IMR-90 (cell line): ENCODE data around the gene CPO. TPM values are rescaled to one million over a fixed set of nuclear protein-coding genes. Genes with fewer than 3 reads are reported as not detected.

Experiments
- ATAC-seq: fragments of 200-7000 bp; cut with Tn5 transposase; 2 replicates; pipeline ENCODE4 v1.9.1; 2020; ENCODE audit warnings: low read depth, mild to moderate bottlenecking, moderate library complexity
- BruUV-seq: library from RNA; stranded (reverse); fragments of 400-500 nt; replicated peaks from 2 replicates; lab custom pipeline; 2021; lab: Mats Ljungman, UMichigan
- CTCF ChIA-PET: fragments of 300-600 bp; formaldehyde crosslinking; extraction: SDS; loops from one replicate; lab custom pipeline; 2021; ENCODE audit warnings: antibody characterized with exemption; lab: Yijun Ruan, JAX
- POLR2A ChIA-PET: fragments of 300-600 bp; sonication (Branson Sonifier 250); formaldehyde crosslinking; loops from one replicate; lab custom pipeline; 2022; ENCODE audit warnings: antibody characterized with exemption; ENCODE audit not compliant: unreplicated experiment; lab: Charles Lee
- DNase-seq: peaks from one replicate; pipeline ENCODE4 v3.0.0; 2013
- H2AFZ ChIP-seq: replicated peaks from 2 replicates; pipeline ENCODE3; 2013; ENCODE audit warnings: low read length, mild to moderate bottlenecking; ENCODE audit not compliant: poor library complexity
- H2AK5ac ChIP-seq: 2 replicates; pipeline ENCODE4 v1.6.1; 2013; ENCODE audit warnings: low read depth, low read length, inconsistent platforms
- H2AK9ac ChIP-seq: replicated peaks from 2 replicates; pipeline ENCODE3; 2013; ENCODE audit warnings: mild to moderate bottlenecking, low read depth, low read length, moderate library complexity; ENCODE audit not compliant: poor library complexity
- H2BK120ac ChIP-seq: 2 replicates; pipeline ENCODE4 v1.6.1; 2013; ENCODE audit warnings: low read depth, low read length, inconsistent platforms
- H2BK15ac ChIP-seq: 3 replicates; pipeline ENCODE4 v1.6.1; 2013; ENCODE audit warnings: low read depth, low read length, inconsistent platforms
- H2BK20ac ChIP-seq: 2 replicates; pipeline ENCODE4 v1.6.1; 2013; ENCODE audit warnings: low read depth, mild to moderate bottlenecking, inconsistent platforms, low read length, moderate library complexity
- H2BK5ac ChIP-seq: 2 replicates; pipeline ENCODE4 v1.6.1; 2013; ENCODE audit warnings: mild to moderate bottlenecking, low read depth, low read length, inconsistent platforms; ENCODE audit not compliant: poor library complexity, severe bottlenecking
- H3K14ac ChIP-seq: replicated peaks from 2 replicates; pipeline ENCODE4 v1.6.1; 2013; ENCODE audit warnings: low read depth, low read length, inconsistent platforms
- H3K18ac ChIP-seq: 2 replicates; pipeline ENCODE4 v1.6.1; 2013; ENCODE audit warnings: low read depth, low read length, control low read depth
- H3K23ac ChIP-seq: 2 replicates; pipeline ENCODE4 v1.6.1; 2013; ENCODE audit warnings: low read depth, low read length, inconsistent platforms
- H3K27ac ChIP-seq: 2 replicates; pipeline ENCODE4 v1.5.1; 2013; ENCODE audit warnings: mild to moderate bottlenecking, control low read depth, low read length; ENCODE audit not compliant: insufficient read depth
- H3K27me3 ChIP-seq: 2 replicates; pipeline ENCODE4 v1.6.1; 2013; ENCODE audit warnings: low read length; ENCODE audit not compliant: control insufficient read depth, insufficient read depth
- H3K36me3 ChIP-seq: 2 replicates; pipeline ENCODE4 v1.6.1; 2013; ENCODE audit warnings: low read length, mixed read lengths; ENCODE audit not compliant: control insufficient read depth, insufficient read depth
- H3K4ac ChIP-seq: 2 replicates; pipeline ENCODE4 v1.6.1; 2013; ENCODE audit warnings: low read depth, low read length, inconsistent platforms
- H3K4me1 ChIP-seq: 2 replicates; pipeline ENCODE4 v1.6.1; 2013; ENCODE audit warnings: low read length, mixed read lengths; ENCODE audit not compliant: control insufficient read depth, insufficient read depth
- H3K4me2 ChIP-seq: 2 replicates; pipeline ENCODE4 v1.6.1; 2013; ENCODE audit warnings: low read depth, mild to moderate bottlenecking, control low read depth, low read length, moderate library complexity
- H3K4me3 ChIP-seq: 2 replicates; pipeline ENCODE4 v1.5.1; 2013; ENCODE audit warnings: low read depth, mild to moderate bottlenecking, control low read depth, low read length, moderate library complexity; ENCODE audit not compliant: insufficient read depth
- H3K56ac ChIP-seq: 2 replicates; pipeline ENCODE4 v1.6.1; 2013; ENCODE audit warnings: low read length, inconsistent platforms; ENCODE audit not compliant: insufficient read depth; ENCODE audit errors: extremely low read depth
- H3K79me1 ChIP-seq, 2 experiments: 2 replicates each; pipeline ENCODE4 v1.6.1; 2013; ENCODE audit warnings: low read length in 2 of 2, inconsistent platforms in 1 of 2, low read depth in 1 of 2
- H3K9ac ChIP-seq: 2 replicates; pipeline ENCODE4 v1.6.1; 2013; ENCODE audit warnings: low read depth, low read length, control low read depth
- H3K9me1 ChIP-seq: 2 replicates; pipeline ENCODE4 v1.6.1; 2013; ENCODE audit warnings: low read length, inconsistent platforms; ENCODE audit not compliant: insufficient read depth
- H3K9me3 ChIP-seq: 2 replicates; pipeline ENCODE4 v1.6.1; 2013; ENCODE audit warnings: low read length; ENCODE audit not compliant: control insufficient read depth, insufficient read depth
- H4K20me1 ChIP-seq: 2 replicates; pipeline ENCODE4 v1.6.1; 2013; ENCODE audit warnings: low read length, inconsistent platforms; ENCODE audit not compliant: insufficient read depth
- H4K5ac ChIP-seq: 2 replicates; pipeline ENCODE4 v1.6.1; 2013; ENCODE audit warnings: mild to moderate bottlenecking, low read depth, low read length, control low read depth
- H4K8ac ChIP-seq, 2 experiments: 2 replicates each; pipeline ENCODE4 v1.6.1; 2013; ENCODE audit warnings: low read depth in 2 of 2, low read length in 2 of 2, control low read depth in 1 of 2, inconsistent platforms in 1 of 2
- H4K91ac ChIP-seq: 2 replicates; pipeline ENCODE4 v1.6.1; 2013; ENCODE audit warnings: low read depth, low read length, inconsistent platforms; ENCODE audit not compliant: insufficient read depth
- CHD1 ChIP-seq: IDR thresholded peaks from 2 replicates; pipeline ENCODE4 v1.6.1; 2012; ENCODE audit warnings: low read depth, low read length, improper control_type of control experiment
- CTCF ChIP-seq: conservative IDR thresholded peaks from 2 replicates; pipeline ENCODE4 v1.5.1; 2012; ENCODE audit warnings: mild to moderate bottlenecking, low read depth, low read length, improper control_type of control experiment
- ELK1 ChIP-seq: fragments of 150-350 bp; IDR thresholded peaks from 2 replicates; pipeline ENCODE4 v1.6.1; 2016; ENCODE audit warnings: low read depth, mild to moderate bottlenecking, low read length, moderate library complexity, borderline replicate concordance
- MXI1 ChIP-seq: IDR thresholded peaks from 2 replicates; pipeline ENCODE4 v1.6.1; 2012; ENCODE audit warnings: low read depth, mild to moderate bottlenecking, low read length, moderate library complexity, borderline replicate concordance
- NFE2L2 ChIP-seq: fragments of 150-350 bp; IDR thresholded peaks from 2 replicates; pipeline ENCODE4 v1.6.1; 2016; ENCODE audit warnings: low read depth, mild to moderate bottlenecking, low read length
- POLR2A ChIP-seq: IDR thresholded peaks from 2 replicates; pipeline ENCODE4 v1.6.1; 2012; ENCODE audit warnings: mild to moderate bottlenecking, low read depth, low read length
- RAD21 ChIP-seq: IDR thresholded peaks from 2 replicates; pipeline ENCODE4 v1.6.1; 2012; ENCODE audit warnings: low read length, improper control_type of control experiment
- RCOR1 ChIP-seq: IDR thresholded peaks from 2 replicates; pipeline ENCODE4 v1.6.1; 2012; ENCODE audit warnings: mild to moderate bottlenecking, low read length, improper control_type of control experiment; ENCODE audit not compliant: insufficient replicate concordance
- RFX5 ChIP-seq: IDR thresholded peaks from 2 replicates; pipeline ENCODE4 v1.8.0; 2012; ENCODE audit warnings: low read depth, mild to moderate bottlenecking, low read length, moderate library complexity
- SMC3 ChIP-seq: fragments of 150-350 bp; IDR thresholded peaks from 2 replicates; pipeline ENCODE4 v1.6.1; 2016; ENCODE audit warnings: low read depth, mild to moderate bottlenecking, antibody characterized with exemption, low read length, moderate library complexity
- WGBS, 2 experiments: methylation state at CpG; one replicate each; pipeline versions ENCODE4 v1.1.5 to v1.1.7; 2013; ENCODE audit warnings: missing lambda C conversion rate in 2 of 2; ENCODE audit not compliant: insufficient read length in 1 of 2; ENCODE audit errors: extremely low coverage in 2 of 2; 5-methylcytosine and 5-hydroxymethylcytosine counted together
- dilution Hi-C: fragments of 300-500 bp; cut with HindIII; formaldehyde crosslinking; loops from one replicate; pipeline ENCODE4 v1.14.3; 2018; ENCODE audit warnings: low sequenced_read_pairs; ENCODE audit not compliant: unreplicated experiment
- in situ Hi-C: fragments of 300-500 bp; cut with MboI; formaldehyde crosslinking; loops from 3 replicates; pipeline ENCODE4 v1.14.3; 2019; ENCODE audit warnings: low sequenced_read_pairs, inconsistent platforms, mixed read lengths
- intact Hi-C: fragments of 100-400 bp; cut with micrococcal nuclease; formaldehyde crosslinking; loops from 2 replicates; pipeline ENCODE4 v1.10.0; 2022
- polyA plus RNA-seq, 3 experiments: library from polyadenylated mRNA; depleted of rRNA; stranded (reverse); fragments of >200 nt; gene quantifications; 2 replicates each; pipeline ENCODE4 v1.2.3, GENCODE V29; 2012; ENCODE audit warnings: low replicate concordance in 1 of 3
- total RNA-seq: library from RNA; depleted of rRNA; stranded (reverse); fragments of >200 nt; gene quantifications from 2 replicates; pipeline ENCODE4 v1.2.3, GENCODE V29; 2012

The CPO gene
- total and polyA plus RNA-seq, 2 of the 4 experiments (the other 2 are of a cell fraction): not detected

- H2BK15ac ChIP-seq: no peak overlapping the region
- CTCF ChIA-PET: no interaction called here
- no TSS peak for BruUV-seq
- H4K8ac ChIP-seq: no peak overlapping the region
- no peak overlapping the region for H3K4me2 ChIP-seq
- no peak overlapping the region for H4K5ac ChIP-seq
- peaks cover 9% of the 10 kb centered on the region for H3K4me1 ChIP-seq
- dilution Hi-C loops (no loop called here), intact Hi-C loops (no loop called here), in situ Hi-C loops (no loop called here)
- H3K9me3 ChIP-seq: peaks cover 2% of the 10 kb centered on the region; the same call in 1 of the 2 replicates
- H3K27ac ChIP-seq: no peak overlapping the region
- H4K91ac ChIP-seq: no peak overlapping the region
- DNase-seq (peak; percentile 6), ATAC-seq (no peak)
- H3K4ac ChIP-seq: no peak overlapping the region
- H3K14ac ChIP-seq: no peak overlapping the region
- no CpG with 5 or more reads among the region's 5 CpGs for WGBS, 2 experiments
- H2BK5ac ChIP-seq: no peak overlapping the region
- no peak overlapping the region for H3K23ac ChIP-seq
- H2BK20ac ChIP-seq: no peak overlapping the region
- H2BK120ac ChIP-seq: no peak overlapping the region
- TF ChIP-seq MXI1: no peak
- no peak for TF ChIP-seq CHD1
- TF ChIP-seq ELK1: no peak
- no peak for TF ChIP-seq RFX5
- TF ChIP-seq RCOR1: no peak
- TF ChIP-seq CTCF: no peak
- TF ChIP-seq SMC3: no peak
- no peak for TF ChIP-seq NFE2L2
- TF ChIP-seq POLR2A: no peak
- no peak for TF ChIP-seq RAD21
- no peak overlapping the region for H3K56ac ChIP-seq
- peaks cover 3 to 4% of the 10 kb centered on the region in 2 experiments; a peak in 1 of 4 replicates for H3K79me1 ChIP-seq
- H3K4me3 ChIP-seq: no peak overlapping the region
- H3K9me1 ChIP-seq: no peaks in the 10 kb centered on the region
- no peak overlapping the region for H2AK9ac ChIP-seq
- H3K18ac ChIP-seq: no peak overlapping the region
- no peak overlapping the region for H2AFZ ChIP-seq
- H4K20me1 ChIP-seq: no peaks in the 10 kb centered on the region
- POLR2A ChIA-PET: no interaction called here
- H3K9ac ChIP-seq: no peak overlapping the region
- no peaks in the 10 kb centered on the region for H3K36me3 ChIP-seq
- H3K27me3 ChIP-seq: peaks cover 8% of the 10 kb centered on the region
- H2AK5ac ChIP-seq: no peak overlapping the region
Observed at GRCh38 chr2:206978746-206979145, 39.4 kb downstream of the CPO start.
